GM18520 (cell line): ENCODE data around the gene KCNJ4.
"Not testable (repeated sequence)": the region's sequence is repeated elsewhere in the genome, so short reads cannot be mapped to it uniquely, and the experiment has no call there.

Experiments used
- ATAC-seq: cut with Tn5 transposase; IDR thresholded peaks from one replicate; pipeline ENCODE4 v1.9.1; 2021; ENCODE audit not compliant: unreplicated experiment

Gene KCNJ4

GRCh38 chr22:38414009-38414395 lies 41.0 kb downstream of the KCNJ4 start:
- no peak for ATAC-seq

GRCh38 chr22:38413085-38414008 lies 41.7 kb downstream of the KCNJ4 start:
- ATAC-seq: no peak

GRCh38 chr22:38412435-38413084 lies 42.4 kb downstream of the KCNJ4 start:
- no peak for ATAC-seq

GRCh38 chr22:38411016-38411415 lies 44.0 kb downstream of the KCNJ4 start:
- no peak for ATAC-seq

DNA sequence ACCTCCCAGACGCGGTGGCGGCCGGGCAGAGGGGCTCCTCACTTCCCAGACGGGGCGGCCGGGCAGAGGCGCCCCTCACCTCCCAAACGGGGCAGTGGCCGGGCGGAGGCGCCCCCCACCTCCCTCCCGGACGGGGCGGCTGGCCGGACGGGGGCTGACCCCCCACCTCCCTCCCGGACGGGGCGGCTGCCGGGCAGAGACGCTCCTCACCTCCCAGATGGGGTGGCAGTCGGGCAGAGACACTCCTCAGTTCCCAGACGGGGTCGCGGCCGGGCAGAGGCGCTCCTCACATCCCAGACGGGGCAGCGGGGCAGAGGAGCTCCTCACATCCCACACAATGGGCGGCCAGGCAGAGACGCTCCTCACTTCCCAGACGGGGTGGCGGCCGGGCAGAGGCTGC lies 45.1 kb downstream of the KCNJ4 start:
- not testable (repeated sequence) for ATAC-seq

DNA sequence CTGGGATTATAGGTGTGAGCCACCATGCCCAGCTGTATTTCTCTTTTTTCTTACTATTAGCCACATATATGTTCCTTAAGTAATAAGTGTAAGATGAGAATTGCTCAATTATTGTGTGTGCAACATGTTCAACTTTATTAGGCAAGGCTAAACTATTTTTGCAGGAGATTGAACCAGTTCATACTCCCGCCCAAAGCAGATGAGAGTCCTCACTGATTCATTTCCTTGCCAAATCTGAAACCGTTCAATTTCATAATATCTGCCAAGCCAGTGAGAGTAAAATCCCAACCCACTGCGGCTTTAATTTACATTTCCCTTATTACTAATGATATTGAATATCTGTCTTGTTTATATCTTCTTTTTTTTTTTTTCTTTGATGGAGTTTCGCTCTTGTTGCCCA lies 48.4 kb downstream of the KCNJ4 start:
- ATAC-seq: no peak

GRCh38 chr22:38404419-38404818 lies 50.6 kb downstream of the KCNJ4 start:
- no peak for ATAC-seq

GRCh38 chr22:38403812-38404211 lies 51.2 kb downstream of the KCNJ4 start:
- no peak for ATAC-seq

DNA sequence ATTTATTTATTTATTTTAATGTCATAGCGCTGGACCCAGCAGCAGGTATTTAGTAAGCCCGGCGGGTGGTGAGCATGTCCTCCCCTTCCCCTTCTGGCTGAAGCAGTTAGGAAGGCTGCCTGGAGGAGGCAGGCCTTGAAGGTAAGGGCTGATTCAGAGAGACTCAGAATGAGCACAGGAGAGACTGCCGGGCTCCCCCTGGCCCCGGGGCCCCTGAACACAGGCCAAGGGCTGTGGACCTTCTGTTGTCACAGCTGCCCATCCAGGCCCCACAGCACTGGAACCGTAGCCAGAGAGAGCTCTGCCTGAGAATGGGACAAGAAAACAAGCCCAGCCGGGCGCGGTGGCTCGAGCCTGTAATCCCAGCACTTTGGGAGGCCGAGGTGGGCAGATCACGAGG lies 52.8 kb downstream of the KCNJ4 start:
- ATAC-seq: no peak

DNA sequence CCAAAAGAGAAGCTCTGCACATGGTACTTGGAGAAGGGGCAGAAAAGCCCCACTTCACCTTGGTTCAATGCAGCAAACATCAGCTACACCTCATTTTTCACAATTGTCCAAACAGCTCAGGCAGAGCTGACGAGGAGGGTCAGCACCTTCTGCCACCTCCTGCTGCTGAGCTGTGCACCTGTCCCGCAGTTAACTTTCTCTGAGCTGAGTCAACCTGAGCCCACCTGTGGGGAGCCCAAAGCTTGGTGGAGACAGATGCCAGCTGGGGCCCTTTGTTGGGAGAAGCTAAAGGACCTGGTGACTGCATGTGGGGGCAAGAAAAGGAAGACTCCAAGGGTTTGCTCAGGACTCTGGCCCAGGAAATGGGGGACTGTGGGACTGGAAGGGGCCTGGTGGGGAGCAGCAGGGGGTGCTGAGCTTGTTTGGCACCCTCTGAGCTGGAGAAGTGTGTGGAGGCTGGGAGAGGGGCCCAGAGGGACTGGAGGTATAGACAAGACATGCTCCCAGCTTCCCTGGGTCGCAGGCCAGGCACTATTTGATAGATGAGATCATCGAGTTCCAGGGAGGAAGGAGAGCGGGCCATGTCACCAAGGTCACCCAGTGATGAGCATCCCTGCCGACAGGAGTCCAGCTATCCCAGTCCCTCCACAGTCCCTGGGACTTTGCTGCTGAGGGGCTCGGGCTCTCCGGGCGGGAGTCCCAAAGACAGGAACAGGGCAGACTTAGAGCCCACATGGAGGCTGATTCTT lies 53.5 kb downstream of the KCNJ4 start:
- ATAC-seq: no peak

- not testable (repeated sequence) for ATAC-seq
These were observed 54.7 kb downstream of the KCNJ4 start for GRCh38 chr22:38400256-38400655.

DNA sequence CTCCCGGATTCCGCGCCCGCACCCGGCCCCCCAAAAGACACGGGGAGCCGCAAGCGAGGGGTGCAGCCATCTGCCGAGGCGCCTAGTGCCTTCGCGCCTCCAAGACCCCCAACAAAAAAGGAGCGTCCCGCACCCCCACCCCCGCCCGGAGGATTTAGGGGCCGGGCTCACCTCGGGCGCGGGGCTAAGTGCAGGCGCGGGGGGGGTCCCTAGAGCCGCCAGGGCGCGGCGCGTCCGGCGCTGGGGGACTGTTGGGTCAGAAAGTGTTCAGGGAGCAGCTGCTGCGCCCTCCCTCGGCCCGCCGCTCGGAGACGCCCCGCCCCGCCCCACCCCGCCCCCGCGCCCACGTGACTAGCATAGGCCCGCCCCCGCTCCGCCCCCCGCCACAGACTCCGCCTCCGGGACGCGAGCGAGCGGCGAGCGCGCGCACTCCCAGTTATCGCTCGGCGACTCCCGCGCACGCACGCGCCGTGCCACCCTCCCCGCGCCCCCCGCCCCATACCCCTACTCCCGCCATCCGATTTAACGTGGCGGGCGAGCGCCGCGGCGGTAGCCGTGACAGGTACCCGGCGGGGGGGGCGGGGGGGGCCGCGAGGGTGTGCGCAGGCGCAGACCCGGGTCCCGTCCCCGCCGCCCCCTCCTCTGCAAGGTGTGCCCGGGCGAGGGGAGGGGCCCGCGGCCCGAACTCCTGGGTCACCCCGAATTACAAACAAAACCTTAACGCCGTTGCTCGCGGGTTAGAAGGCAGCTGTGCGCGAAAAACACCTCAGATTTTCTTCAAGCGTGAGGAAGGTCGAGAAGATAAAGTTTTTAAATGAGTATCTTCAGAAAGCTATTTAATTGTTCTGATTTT lies 56.2 kb downstream of the KCNJ4 start:
- ATAC-seq: peak; percentile 29

GRCh38 chr22:38398181-38398608 lies 56.8 kb downstream of the KCNJ4 start:
- peak; percentile 13 for ATAC-seq

DNA sequence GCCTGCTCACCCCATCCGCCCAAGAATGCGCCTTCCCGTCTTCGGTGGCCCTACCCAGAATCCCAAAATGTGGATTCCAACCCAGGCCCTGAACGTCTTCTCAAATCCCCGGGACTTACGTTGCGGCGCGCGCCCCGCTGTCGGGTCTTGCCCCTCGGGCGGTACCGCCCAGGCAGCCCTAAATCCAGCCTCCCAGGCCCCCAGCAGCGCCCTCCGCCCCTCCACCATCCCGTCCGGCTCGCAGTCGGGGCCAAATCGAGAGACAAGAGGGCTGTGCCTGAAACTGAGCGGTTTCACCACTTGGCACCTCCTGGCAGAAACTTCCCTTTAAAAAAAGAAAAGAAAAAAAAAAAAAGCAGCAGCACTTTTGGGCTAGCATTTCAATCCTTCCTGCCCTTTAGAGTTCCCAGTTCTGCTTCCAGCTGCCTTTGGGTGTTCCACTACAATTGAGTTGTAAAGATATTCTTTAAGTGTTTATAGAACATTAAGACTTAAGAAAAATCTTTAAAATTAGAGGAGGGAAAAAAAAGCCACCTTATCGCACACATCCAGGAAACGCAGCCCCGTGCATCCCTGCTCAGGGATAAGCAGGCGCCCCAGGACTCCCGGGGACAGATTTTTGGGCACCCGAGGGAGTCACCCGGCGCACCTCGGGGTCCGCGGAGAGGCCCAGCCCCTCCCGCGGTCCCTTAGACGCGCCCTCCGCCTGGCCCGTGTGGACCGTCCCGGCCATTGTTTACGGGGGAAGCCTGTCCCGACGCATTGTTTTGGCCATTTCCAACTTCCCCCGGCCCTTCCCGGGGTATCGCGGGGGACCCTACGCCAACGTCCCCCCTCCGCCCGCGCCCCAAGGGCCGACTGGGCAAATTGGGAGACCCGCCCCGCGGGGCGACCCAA lies 57.6 kb downstream of the KCNJ4 start:
- ATAC-seq: no peak

DNA sequence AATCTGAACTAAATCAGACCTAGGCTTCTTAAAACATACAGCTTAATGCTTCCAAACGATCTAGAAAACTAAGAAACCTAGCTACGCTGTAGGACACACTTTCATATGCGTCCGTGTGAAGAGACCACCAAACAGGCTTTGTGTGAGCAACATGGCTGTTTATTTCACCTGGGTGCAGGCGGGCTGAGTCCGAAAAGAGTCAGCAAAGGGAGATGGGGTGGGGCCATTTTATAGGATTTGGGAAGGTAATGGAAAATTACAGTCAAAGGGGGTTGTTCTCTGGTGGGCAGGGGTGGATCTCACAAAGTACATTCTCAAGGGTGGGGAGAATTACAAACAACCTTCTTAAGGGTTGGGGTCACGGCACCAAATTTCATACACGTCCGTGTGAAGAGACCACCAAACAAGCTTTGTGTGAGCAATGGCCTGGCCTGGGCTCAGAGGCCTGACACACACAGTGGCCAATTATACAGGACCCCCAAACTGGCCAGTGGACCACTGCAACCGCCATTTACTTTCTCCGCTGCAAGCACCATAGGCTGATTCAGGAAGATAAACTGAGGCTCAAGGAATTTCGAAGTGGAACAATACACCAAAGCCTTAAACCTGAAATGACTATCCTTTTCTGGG lies 58.4 kb downstream of the KCNJ4 start:
- not testable (repeated sequence) for ATAC-seq

DNA sequence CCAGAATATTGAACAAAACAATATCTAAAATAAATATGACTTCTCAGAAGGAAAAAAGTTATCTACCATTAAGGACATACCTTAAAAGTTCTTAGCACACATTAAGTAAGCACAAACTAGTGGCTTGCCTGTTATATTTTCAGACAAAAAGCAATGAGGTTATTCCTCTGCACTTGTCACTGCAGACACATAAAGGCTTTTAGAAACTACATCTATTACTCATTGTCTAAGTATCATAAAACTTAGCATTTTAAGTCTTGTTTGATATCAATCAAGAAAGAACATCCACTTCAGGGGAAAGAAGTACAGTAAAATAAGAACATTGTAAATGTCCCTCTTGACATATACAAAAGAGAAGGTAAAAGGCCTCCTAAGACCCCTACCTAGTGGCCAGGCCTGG lies 59.1 kb downstream of the KCNJ4 start:
- ATAC-seq: not testable (repeated sequence)

GRCh38 chr22:38394929-38395624 lies 59.9 kb downstream of the KCNJ4 start:
- ATAC-seq: not testable (repeated sequence)

DNA sequence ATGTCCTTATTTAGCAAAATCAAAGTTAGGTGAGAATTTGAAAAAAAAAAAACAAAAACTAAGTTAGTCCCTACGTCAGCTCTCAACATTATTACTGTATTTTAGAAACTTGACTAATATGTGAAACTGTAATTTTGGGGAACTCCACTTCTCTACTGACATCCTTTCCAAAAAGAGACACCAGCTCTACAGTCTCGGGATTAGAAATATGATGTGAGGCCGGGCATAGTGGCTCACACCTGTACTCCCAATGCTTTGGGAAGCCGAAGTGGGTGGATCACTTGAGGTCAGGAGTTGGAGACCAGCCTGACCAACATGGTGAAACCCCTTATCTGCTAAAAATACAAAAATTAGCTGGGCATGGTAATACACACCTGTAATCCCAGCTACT lies 65.6 kb downstream of the KCNJ4 start:
- not testable (repeated sequence) for ATAC-seq
